T47D (cell line): ENCODE measurements around the gene SEC14L1.
"Not testable (repeated sequence)": the region's sequence is repeated elsewhere in the genome, so short reads cannot be mapped to it uniquely, and the experiment has no call there.

Experiments used
- DNase-seq, 2 experiments: peaks; one replicate each; pipeline versions ENCODE4 v3.0.0 to v3.0.0-alpha.2; 2011 to 2012; ENCODE audit warnings: low read depth in 1 of 2, low spot score in 1 of 2
- JUND ChIP-seq: IDR thresholded peaks from 2 replicates; pipeline ENCODE4 v1.6.1; 2012; ENCODE audit warnings: low read depth
- in situ Hi-C: cut with HindIII; loops from 2 replicates; pipeline ENCODE4 v1.10.0; 2016; ENCODE audit warnings: low sequenced_read_pairs, low pct_unique_long_range_greater_than_20kb

Gene SEC14L1

DNA sequence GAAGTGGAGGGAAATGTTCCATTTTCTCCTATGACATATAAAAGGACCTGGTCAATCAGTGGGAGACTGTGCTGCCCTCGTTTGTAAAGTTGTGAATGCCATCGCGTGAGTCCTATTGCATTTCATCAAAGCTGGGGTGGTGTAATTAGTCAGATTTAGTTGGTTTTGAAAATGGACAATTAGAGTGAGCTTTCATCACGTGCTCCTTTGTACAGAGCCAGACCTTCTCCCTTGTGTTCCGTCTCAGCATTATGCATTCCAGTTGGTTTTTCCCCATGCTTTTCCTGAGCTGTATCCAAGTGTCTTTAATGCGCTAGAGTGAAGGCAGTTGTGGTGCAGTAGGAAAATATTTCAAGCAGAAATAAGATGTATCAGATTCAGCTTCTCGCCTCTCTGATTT is 10.4 kb downstream of the SEC14L1 start:
- in situ Hi-C loops = no loop called here
- no peak for TF ChIP-seq JUND
- no peak for DNase-seq

DNA sequence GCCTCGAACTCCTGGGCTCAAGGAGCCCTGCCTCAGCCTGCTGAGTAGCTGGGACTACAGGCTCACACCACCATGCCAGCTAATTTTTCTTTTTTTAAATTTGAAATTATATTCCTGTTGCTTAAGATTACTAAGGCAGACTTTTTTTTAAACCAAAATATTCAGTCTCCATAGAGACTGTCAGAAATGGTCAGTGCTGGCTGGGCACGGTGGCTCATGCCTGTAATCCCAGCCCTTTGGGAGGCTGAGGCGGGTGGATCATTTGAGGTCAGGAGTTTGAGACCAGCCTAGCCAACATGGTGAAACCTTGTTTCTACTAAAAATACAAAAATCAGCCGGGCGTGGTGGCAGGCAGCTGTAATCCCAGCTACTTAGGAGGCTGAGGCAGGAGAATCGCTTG is 11.3 kb downstream of the SEC14L1 start:
- in situ Hi-C loops = not testable (repeated sequence)

GRCh38 chr17:77153472-77153871 is 12.7 kb downstream of the SEC14L1 start:
- TF ChIP-seq JUND = no peak
- in situ Hi-C loops = no loop called here
- no peak for DNase-seq

More for the DNA sequence above, 11.3 kb downstream of the SEC14L1 start:
- not testable (repeated sequence) for DNase-seq

DNA sequence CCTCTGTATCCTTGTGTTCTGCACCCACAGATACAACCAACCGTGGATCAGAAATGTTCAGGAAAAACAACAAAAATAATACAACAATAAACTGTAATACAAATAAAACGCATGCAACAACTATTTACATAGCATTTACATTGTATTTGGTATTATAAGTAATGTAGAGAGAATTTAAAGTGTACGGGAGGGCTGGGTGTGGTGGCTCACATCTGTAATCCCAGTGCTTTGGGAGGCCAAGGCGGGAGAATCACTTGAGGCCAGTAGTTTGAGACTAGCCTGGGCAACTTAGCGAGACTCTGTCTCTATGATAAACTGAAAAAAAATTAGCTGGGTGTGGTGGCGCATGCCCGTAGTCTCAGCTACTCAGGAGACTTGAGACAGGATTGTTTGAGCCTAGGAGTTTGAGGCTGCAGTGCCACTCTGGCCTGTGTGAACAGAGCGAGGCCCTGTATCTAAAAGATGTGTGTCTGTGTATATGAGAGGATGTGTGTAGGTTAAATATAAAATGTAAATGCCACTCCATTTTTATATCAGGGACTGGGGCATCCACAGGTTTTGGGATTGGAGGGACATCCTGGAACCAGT is 13.3 kb downstream of the SEC14L1 start:
- in situ Hi-C loops = no loop called here
- TF ChIP-seq JUND = no peak
- no peak for DNase-seq

DNA sequence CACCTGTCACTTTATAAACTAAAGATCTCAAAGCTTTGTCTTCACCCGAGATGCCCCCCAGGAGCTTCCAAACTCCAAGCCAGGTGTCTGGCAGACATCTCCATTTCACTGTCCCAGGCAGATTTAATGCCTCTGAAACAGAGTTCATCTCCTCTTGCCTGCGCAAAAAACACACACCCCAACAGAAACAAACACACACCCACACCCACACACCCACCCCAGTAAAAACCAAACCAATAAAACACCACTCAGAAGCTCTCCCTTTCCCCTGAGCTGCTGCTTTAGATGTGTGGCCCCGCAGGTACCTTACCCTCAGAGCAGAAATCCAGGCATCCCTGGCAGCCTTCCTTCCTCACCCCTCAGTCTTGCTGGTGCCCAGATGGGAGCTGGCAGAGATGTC is 14.4 kb downstream of the SEC14L1 start:
- in situ Hi-C loops = no loop called here
- DNase-seq = no peak
- TF ChIP-seq JUND = no peak

DNA sequence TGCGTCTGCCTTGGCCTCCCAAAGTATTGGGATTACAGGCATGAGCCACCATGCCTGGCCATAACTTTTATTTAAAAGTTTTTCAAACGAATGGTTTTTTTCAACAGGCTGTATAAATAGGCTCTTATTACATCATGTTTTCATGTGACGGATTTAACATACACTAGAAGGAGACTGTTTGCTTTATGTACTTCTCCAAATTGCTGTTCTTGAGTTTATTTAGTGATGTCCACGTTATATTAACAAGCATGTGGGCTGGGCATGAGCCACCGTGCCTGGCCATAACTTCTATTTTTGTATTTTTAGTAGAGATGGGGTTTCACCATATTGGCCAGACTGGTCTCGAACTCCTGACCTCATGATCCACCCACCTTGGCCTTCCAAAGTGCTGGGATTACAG is 17.0 kb downstream of the SEC14L1 start:
- in situ Hi-C loops, DNase-seq: not testable (repeated sequence)

GRCh38 chr17:77160091-77160874 is 19.5 kb downstream of the SEC14L1 start:
- in situ Hi-C loops = no loop called here

DNA sequence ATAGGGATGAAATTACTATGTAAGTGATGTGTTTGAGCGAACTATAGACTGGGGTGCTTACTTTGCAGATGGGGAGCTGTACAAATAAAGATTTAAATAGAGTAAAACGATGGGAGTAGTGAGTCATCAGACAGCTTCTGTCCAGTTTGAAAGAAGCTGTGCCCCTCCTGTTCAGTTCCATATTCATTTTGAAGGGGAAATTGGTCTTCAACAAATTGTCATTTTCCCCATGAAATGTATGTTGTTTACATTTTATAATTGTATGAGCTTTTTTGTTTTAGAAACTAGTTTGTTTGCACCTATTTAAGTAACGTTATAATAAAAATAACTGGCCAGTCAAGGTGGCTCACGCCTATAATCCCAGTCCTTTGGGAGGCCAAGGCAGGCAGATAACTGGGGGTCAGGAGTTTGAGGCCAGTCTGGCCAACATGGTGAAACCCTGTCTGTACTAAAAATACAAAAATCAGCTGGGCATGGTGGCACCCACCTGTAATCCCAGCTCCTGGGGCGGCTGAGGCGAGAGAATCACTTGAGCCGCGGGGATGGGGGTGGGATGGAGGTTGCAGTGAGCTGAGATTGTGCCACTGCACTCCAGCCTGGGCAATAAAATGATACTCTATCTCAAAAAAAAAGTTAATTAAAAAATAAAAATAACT is 20.2 kb downstream of the SEC14L1 start:
- in situ Hi-C loops = no loop called here
- DNase-seq = no peak
- no peak for TF ChIP-seq JUND

More at GRCh38 chr17:77160091-77160874, 19.5 kb downstream of the SEC14L1 start:
- peak in 1 of 2 experiments; percentile 39 for DNase-seq
- no peak for TF ChIP-seq JUND

DNA sequence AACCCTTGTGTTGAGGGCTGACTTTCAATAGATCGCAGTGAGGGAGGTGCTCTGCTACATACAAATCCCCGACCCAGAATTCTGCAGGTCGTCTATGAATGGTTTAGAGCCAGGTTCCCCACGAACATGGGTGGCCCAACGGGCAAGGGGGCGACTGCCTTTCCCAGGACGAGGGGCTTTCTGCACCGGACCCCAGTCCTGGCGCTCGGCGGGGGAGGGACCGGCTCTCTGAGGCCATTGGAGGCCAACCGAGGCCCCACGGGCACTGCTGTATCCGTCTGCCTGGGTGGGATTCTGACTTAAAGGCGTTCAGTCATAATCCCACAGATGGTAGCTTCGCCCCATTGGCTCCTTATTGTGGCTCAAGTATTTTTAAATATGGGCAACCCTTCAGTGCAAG is 21.2 kb downstream of the SEC14L1 start:
- DNase-seq = no peak
- in situ Hi-C loops = no loop called here
- no peak for TF ChIP-seq JUND

- no peak for TF ChIP-seq JUND
- no peak for DNase-seq
- in situ Hi-C loops = no loop called here
Measured at GRCh38 chr17:77163001-77163400, 22.2 kb downstream of the SEC14L1 start.

- no peak for DNase-seq
- TF ChIP-seq JUND = no peak
- in situ Hi-C loops = no loop called here
Measured at GRCh38 chr17:77163511-77164280, 22.9 kb downstream of the SEC14L1 start.

DNA sequence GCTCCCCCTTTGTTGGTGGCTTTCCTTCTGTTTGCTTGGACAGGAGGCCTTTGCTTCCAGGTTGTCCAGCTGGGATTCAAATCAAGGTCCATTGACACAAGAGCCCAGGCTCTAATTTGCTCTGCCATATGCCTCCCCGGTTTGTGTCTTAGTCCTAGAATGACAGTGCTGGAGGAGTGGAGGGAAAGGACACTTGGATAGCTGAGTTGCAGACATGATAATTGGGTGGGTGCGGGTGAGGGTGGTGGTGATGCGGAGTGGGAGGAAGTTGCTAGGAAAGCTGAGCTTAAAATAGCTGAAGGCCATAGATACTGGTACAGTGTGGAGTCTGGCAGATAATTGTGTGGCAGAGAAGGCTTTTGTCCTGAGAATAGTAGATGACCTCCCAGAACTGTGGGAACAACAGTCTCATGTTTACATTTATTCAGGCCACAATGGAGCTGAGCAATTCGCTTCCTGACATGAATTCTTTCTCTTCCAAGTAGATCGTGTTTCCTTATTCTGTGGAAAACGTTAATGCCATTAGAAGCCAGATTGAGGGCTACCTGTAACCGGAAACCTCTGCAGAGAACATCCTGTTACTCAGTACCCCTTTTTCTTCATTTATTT is 23.8 kb downstream of the SEC14L1 start:
- no peak for TF ChIP-seq JUND
- in situ Hi-C loops = no loop called here

More for the DNA sequence above, 23.8 kb downstream of the SEC14L1 start:
- no peak for DNase-seq
